SK-N-SH treated with all-trans-retinoic acid at 6 μM for 48 hours (cell line): Measurements from ENCODE around the gene CPNE5.

Experiments
- ATAC-seq: fragments of 200-7000 bp; cut with Tn5 transposase; 3 replicates; pipeline ENCODE4 v1.9.1; 2020; ENCODE audit warnings: mild to moderate bottlenecking, moderate library complexity
- ARNTL ChIP-seq: fragments of 450-650 bp; formaldehyde crosslinking; IDR thresholded peaks from 2 replicates; pipeline ENCODE4 v1.5.0; 2020; ENCODE audit warnings: low read depth, mild to moderate bottlenecking, moderate library complexity, borderline replicate concordance
- BACH2 ChIP-seq: fragments of 250-450 bp; sonication (Bioruptor Pico); IDR thresholded peaks from 2 replicates; pipeline ENCODE4 v1.9.0; 2021; ENCODE audit warnings: mild to moderate bottlenecking, borderline replicate concordance
- CSDC2 ChIP-seq: fragments of 250-450 bp; sonication (Bioruptor Pico); IDR thresholded peaks from 2 replicates; pipeline ENCODE4 v1.5.0; 2020; ENCODE audit warnings: mild to moderate bottlenecking, moderate library complexity
- ESRRG ChIP-seq: fragments of 250-450 bp; sonication (Bioruptor Pico); IDR thresholded peaks from 2 replicates; pipeline ENCODE4 v1.6.1; 2021; ENCODE audit warnings: mild to moderate bottlenecking
- GLIS3 ChIP-seq: fragments of 250-450 bp; sonication (Bioruptor Pico); IDR thresholded peaks from 2 replicates; pipeline ENCODE4 v1.5.0; 2020; ENCODE audit warnings: mild to moderate bottlenecking, moderate library complexity
- ISL1 ChIP-seq: fragments of 250-450 bp; sonication (Bioruptor Pico); IDR thresholded peaks from 2 replicates; pipeline ENCODE4 v2.1.2; 2022; ENCODE audit warnings: mild to moderate bottlenecking, moderate library complexity
- OSR1 ChIP-seq: fragments of 250-450 bp; sonication (Bioruptor Pico); IDR thresholded peaks from 2 replicates; pipeline ENCODE4 v1.8.0; 2022; ENCODE audit warnings: moderate library complexity, mild to moderate bottlenecking, inconsistent platforms
- PPARA ChIP-seq: fragments of 250-450 bp; sonication (Bioruptor Pico); IDR thresholded peaks from 2 replicates; pipeline ENCODE4 v1.5.0; 2020; ENCODE audit warnings: mild to moderate bottlenecking, borderline replicate concordance
- RARB ChIP-seq: fragments of 250-450 bp; sonication (Bioruptor Pico); IDR thresholded peaks from 2 replicates; pipeline ENCODE4 v1.8.0; 2021; ENCODE audit warnings: mild to moderate bottlenecking, moderate library complexity
- SNAI2 ChIP-seq: fragments of 250-450 bp; sonication (Bioruptor Pico); IDR thresholded peaks from 2 replicates; pipeline ENCODE4 v1.5.0; 2020; ENCODE audit warnings: mild to moderate bottlenecking, moderate library complexity
- TCF4 ChIP-seq: fragments of 250-450 bp; sonication (Bioruptor Pico); IDR thresholded peaks from 2 replicates; pipeline ENCODE4 v1.8.0; 2021; ENCODE audit warnings: mild to moderate bottlenecking, moderate library complexity, borderline replicate concordance
- TOX ChIP-seq: fragments of 250-450 bp; sonication (Bioruptor Pico); IDR thresholded peaks from 2 replicates; pipeline ENCODE4 v1.8.0; 2021; ENCODE audit warnings: mild to moderate bottlenecking, moderate library complexity, borderline replicate concordance
- TSHZ2 ChIP-seq: fragments of 250-450 bp; sonication (Bioruptor Pico); IDR thresholded peaks from 2 replicates; pipeline ENCODE4 v1.5.0; 2020; ENCODE audit warnings: mild to moderate bottlenecking, moderate library complexity
- ZC3H10 ChIP-seq: fragments of 250-450 bp; sonication (Bioruptor Pico); IDR thresholded peaks from 2 replicates; pipeline ENCODE4 v1.5.1; 2021; ENCODE audit warnings: mild to moderate bottlenecking, moderate library complexity
- ZFP3 ChIP-seq: fragments of 250-450 bp; sonication (Bioruptor Pico); IDR thresholded peaks from 2 replicates; pipeline ENCODE4 v1.5.0; 2020; ENCODE audit warnings: mild to moderate bottlenecking, moderate library complexity
- ZFP30 ChIP-seq: fragments of 450-650 bp; formaldehyde crosslinking; IDR thresholded peaks from 2 replicates; pipeline ENCODE4 v1.5.0; 2022; ENCODE audit warnings: mild to moderate bottlenecking, moderate library complexity
- ZNF565 ChIP-seq: fragments of 450-650 bp; formaldehyde crosslinking; conservative IDR thresholded peaks from 2 replicates; pipeline ENCODE4 v1.5.0; 2020; ENCODE audit warnings: low read depth, mild to moderate bottlenecking, moderate library complexity
- ZNF70 ChIP-seq: fragments of 450-650 bp; formaldehyde crosslinking; IDR thresholded peaks from 2 replicates; pipeline ENCODE4 v1.5.0; 2020; ENCODE audit warnings: mild to moderate bottlenecking, moderate library complexity
- ZNF8 ChIP-seq: fragments of 450-650 bp; formaldehyde crosslinking; IDR thresholded peaks from 2 replicates; pipeline ENCODE4 v1.5.0; 2020; ENCODE audit warnings: mild to moderate bottlenecking, moderate library complexity
- TF ChIP-seq, protein P1 (sequence below): fragments of 250-450 bp; sonication (Bioruptor Pico); IDR thresholded peaks from 2 replicates; pipeline ENCODE4 v1.8.0; 2021; ENCODE audit warnings: low read depth, mild to moderate bottlenecking, moderate library complexity, borderline replicate concordance
- TF ChIP-seq, protein P2 (sequence below): fragments of 250-450 bp; sonication (Bioruptor Pico); IDR thresholded peaks from 2 replicates; pipeline ENCODE4 v1.8.0; 2020; ENCODE audit warnings: mild to moderate bottlenecking, moderate library complexity, borderline replicate concordance

The CPNE5 gene

GRCh38 chr6:36721369-36722140 lies 117.7 kb downstream of the CPNE5 start (continued):
- TF ChIP-seq, protein P1, sequence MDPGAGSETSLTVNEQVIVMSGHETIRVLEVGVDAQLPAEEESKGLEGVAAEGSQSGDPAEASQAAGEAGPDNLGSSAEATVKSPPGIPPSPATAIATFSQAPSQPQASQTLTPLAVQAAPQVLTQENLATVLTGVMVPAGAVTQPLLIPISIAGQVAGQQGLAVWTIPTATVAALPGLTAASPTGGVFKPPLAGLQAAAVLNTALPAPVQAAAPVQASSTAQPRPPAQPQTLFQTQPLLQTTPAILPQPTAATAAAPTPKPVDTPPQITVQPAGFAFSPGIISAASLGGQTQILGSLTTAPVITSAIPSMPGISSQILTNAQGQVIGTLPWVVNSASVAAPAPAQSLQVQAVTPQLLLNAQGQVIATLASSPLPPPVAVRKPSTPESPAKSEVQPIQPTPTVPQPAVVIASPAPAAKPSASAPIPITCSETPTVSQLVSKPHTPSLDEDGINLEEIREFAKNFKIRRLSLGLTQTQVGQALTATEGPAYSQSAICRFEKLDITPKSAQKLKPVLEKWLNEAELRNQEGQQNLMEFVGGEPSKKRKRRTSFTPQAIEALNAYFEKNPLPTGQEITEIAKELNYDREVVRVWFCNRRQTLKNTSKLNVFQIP, result no peak
- TF ChIP-seq GLIS3 (no peak), ARNTL (CRISPR knock-in tag) (no peak)
- TF ChIP-seq, protein P2, sequence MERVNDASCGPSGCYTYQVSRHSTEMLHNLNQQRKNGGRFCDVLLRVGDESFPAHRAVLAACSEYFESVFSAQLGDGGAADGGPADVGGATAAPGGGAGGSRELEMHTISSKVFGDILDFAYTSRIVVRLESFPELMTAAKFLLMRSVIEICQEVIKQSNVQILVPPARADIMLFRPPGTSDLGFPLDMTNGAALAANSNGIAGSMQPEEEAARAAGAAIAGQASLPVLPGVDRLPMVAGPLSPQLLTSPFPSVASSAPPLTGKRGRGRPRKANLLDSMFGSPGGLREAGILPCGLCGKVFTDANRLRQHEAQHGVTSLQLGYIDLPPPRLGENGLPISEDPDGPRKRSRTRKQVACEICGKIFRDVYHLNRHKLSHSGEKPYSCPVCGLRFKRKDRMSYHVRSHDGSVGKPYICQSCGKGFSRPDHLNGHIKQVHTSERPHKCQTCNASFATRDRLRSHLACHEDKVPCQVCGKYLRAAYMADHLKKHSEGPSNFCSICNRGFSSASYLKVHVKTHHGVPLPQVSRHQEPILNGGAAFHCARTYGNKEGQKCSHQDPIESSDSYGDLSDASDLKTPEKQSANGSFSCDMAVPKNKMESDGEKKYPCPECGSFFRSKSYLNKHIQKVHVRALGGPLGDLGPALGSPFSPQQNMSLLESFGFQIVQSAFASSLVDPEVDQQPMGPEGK (CRISPR knock-in tag), result no peak

DNA sequence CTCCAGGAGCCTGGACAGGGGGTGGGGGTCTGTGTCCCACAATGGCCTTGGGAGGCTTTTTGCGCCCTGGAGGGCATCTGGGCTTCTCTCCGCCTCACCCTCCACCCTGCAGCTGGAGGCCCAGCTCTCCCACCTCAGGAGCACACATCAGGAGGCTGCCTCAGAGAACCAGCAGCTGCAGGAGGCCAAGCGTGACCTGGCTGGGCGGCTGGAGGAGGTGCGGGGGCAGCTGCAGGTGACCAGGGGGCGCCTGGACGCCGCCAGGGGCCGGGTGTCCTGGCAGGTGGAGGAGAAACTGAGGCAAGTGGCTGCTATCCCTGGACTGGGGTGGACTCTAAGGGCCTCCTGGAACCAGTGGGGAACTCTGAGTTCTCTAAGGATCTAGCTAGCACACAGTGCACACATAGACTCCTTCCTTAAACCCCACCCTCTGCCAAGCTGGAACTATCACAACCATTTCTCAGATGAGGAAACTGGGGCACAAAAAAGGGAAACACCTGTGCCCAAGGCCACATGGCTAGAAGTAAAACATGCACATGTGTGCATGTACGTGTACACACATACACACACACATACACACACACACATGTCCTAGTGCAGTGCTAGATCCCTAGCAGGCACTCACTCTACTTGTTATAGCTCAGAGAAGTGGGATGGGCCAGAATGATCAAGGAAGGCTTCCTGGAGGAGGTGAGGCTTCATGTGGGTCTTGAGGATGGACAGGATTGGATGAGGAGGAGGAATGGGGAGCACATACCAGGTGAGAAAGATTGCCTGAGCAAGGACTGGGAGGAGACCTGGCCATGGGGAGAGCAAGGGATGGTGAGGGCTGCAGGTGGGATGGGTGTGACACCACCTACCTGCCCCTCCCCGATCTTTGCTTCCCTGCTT lies 118.7 kb downstream of the CPNE5 start:
- TF ChIP-seq ESRRG (CRISPR knock-in tag) (no peak), TCF4 (no peak), RARB (CRISPR knock-in tag) (no peak), ZC3H10 (no peak)
- no peak for ATAC-seq

GRCh38 chr6:36719126-36719525 lies 120.1 kb downstream of the CPNE5 start:
- TF ChIP-seq ZC3H10 (no peak), ZFP30 (CRISPR knock-in tag) (no peak), ZNF565 (CRISPR knock-in tag) (no peak), ESRRG (CRISPR knock-in tag) (no peak), TCF4 (no peak), ZNF8 (no peak)
- no peak for ATAC-seq

DNA sequence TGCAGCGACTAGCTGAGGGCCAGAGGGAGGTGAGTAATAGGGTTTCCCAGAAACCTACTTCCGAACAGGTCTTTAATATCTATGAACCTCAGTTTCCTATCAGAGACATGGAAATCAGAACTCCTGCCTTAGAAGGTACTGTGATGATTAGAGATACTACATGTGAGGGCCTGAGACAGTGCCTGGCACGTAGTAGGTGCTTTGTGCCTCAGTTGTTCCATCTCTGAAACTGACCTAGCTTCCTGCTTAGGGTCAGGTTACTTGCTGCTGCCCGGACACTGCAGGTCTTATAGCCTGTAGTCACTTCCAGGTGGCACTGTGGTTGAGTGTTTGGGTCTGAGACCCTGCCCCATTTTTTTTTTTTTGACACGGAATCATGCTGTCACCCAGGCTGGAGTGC lies 120.7 kb downstream of the CPNE5 start:
- no peak for TF ChIP-seq OSR1
- no peak for TF ChIP-seq ZNF8
- TF ChIP-seq SNAI2 (CRISPR knock-in tag), result no peak
- no peak for TF ChIP-seq BACH2
- no peak for TF ChIP-seq ESRRG (CRISPR knock-in tag)
- TF ChIP-seq, protein P1, result no peak
- TF ChIP-seq ISL1 (CRISPR knock-in tag), result no peak
- TF ChIP-seq CSDC2 (CRISPR knock-in tag), result no peak
- no peak for TF ChIP-seq PPARA (CRISPR knock-in tag)
- TF ChIP-seq ZNF70 (CRISPR knock-in tag), result no peak
- no peak for TF ChIP-seq ZC3H10
- no peak for TF ChIP-seq GLIS3
- TF ChIP-seq ZNF565 (CRISPR knock-in tag), result no peak
- ATAC-seq, result no peak

- no peak for ATAC-seq
- no peak for TF ChIP-seq ZFP3 (CRISPR knock-in tag)
- TF ChIP-seq CSDC2 (CRISPR knock-in tag), result no peak
- no peak for TF ChIP-seq ZNF565 (CRISPR knock-in tag)
- TF ChIP-seq TSHZ2 (CRISPR knock-in tag), result no peak
- TF ChIP-seq GLIS3, result no peak
- TF ChIP-seq RARB (CRISPR knock-in tag), result no peak
- TF ChIP-seq ZNF8, result no peak
- TF ChIP-seq TOX, result no peak
- TF ChIP-seq, protein P1, result no peak
- TF ChIP-seq PPARA (CRISPR knock-in tag), result no peak
- no peak for TF ChIP-seq BACH2
- TF ChIP-seq ZFP30 (CRISPR knock-in tag), result no peak
- no peak for TF ChIP-seq ZNF70 (CRISPR knock-in tag)
- TF ChIP-seq TCF4, result no peak
- no peak for TF ChIP-seq ARNTL (CRISPR knock-in tag)
These were observed 121.2 kb downstream of the CPNE5 start for GRCh38 chr6:36717871-36718540.
